AG10803 (cell line): ENCODE data around the gene SGPP1.
"Not testable (repeated sequence)": the region's sequence is repeated elsewhere in the genome, so short reads cannot be mapped to it uniquely, and the experiment has no call there.

Experiments
- DNase-seq: peaks from one replicate; pipeline ENCODE4 v3.0.0; 2010; ENCODE audit warnings: low read depth
- H3K4me3 ChIP-seq: 2 replicates; pipeline ENCODE4 v1.5.1; 2011; ENCODE audit warnings: mild to moderate bottlenecking, low read length, control low read depth
- TF ChIP-seq, protein P1 (sequence below): conservative IDR thresholded peaks from 2 replicates; pipeline ENCODE4 v1.5.1; 2011; ENCODE audit warnings: mild to moderate bottlenecking, low read length, control low read depth, inconsistent platforms

The SGPP1 gene

DNA sequence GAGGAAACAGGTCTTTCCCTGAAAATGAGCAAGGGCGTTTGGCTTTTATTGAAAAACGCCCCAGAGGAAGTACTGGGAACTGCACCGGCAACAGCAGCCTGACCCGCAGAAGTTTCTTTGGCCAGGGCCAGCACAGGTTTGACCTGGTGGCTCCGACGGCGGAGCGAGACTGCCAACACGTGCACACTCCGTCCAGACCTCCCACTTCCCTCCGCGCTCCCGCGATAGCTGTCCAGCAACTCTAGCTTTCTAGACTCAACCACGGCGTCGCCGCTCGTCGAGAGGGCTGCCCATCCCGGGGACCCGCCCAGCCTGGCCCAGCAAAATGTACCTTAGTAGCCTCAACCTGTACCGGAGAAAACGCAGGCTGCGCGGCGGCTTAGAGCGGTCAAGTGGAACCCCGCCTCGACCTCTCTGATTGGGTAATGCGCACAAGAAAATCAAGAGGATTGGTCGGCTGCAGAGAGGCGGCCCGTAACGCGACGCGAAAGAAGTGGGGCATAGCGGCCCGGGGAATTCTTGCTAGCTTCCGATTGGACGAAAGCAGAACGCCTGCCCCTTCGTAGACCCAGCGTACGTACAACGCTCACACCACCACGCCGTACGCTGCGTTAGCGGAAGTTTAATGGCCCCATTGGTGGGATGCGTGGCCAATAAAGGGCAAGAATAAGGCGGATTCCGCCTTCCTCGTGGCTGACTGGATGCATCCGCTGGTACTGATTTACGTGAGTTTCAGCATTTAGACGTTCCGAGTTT, 86.2 kb downstream of the SGPP1 start, which contains the start of gene WDR89:
Gene WDR89, minus strand, starts transcription at position 399 of the 756 bp plus-strand sequence. CDS start 41,929 bp downstream, outside the sequence.
- peak within 1 kb of the TSS; percentile 94 for H3K4me3 ChIP-seq
- DNase-seq = peak; percentile 99
- TF ChIP-seq, protein P1, sequence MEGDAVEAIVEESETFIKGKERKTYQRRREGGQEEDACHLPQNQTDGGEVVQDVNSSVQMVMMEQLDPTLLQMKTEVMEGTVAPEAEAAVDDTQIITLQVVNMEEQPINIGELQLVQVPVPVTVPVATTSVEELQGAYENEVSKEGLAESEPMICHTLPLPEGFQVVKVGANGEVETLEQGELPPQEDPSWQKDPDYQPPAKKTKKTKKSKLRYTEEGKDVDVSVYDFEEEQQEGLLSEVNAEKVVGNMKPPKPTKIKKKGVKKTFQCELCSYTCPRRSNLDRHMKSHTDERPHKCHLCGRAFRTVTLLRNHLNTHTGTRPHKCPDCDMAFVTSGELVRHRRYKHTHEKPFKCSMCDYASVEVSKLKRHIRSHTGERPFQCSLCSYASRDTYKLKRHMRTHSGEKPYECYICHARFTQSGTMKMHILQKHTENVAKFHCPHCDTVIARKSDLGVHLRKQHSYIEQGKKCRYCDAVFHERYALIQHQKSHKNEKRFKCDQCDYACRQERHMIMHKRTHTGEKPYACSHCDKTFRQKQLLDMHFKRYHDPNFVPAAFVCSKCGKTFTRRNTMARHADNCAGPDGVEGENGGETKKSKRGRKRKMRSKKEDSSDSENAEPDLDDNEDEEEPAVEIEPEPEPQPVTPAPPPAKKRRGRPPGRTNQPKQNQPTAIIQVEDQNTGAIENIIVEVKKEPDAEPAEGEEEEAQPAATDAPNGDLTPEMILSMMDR = peak; percentile 70

DNA sequence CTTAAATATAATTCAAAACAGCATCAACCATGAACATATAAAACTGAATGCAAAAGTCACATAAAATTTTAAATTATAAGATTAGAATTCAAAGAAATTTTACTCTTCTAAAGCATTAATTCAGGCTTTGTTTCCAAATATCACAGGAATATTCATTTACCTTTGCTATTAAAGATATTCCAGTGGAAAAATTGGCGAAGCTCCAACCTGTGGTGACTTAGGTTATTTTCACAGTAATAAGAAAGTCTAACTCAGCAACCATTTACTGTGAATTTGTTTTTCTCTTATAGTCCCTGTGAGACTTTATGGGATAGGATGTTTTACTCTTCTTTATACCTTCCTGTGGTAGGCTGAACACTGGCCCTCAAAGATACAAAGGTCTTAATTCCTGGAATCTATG, 89.4 kb downstream of the SGPP1 start:
- no peak for DNase-seq
- H3K4me3 ChIP-seq = no peak overlapping the region
- TF ChIP-seq, protein P1 = no peak

DNA sequence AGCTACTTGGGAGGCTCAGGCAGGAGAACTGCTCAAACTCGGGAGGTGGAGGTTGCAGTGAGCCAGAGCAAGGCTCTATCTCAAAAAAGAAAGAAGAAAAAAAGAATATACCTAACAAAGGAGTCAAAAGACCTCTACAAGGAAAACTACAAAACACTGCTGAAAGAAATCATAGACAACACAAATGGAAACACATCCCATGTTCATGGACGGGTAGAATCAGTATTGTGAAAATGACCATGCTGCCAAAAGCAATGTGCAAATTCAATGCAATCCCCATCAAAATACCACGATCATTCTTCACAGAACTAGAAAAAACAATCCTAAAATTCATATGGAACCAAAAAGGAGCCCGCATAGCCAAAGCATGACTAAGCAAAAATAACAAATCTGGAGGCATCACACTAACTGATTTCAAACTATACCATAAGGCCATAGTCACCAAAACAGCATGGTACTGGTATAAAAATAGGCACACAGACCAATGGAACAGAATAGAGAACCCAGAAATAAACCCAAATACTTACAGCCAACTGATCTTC, 91.7 kb downstream of the SGPP1 start:
- not testable (repeated sequence) for DNase-seq, H3K4me3 ChIP-seq
